WTC11 (cell line): ENCODE data around the gene TJAP1. TPM values are rescaled to one million over a fixed set of nuclear protein-coding genes. Genes with fewer than 3 reads are reported as not detected.

Source experiments
- ATAC-seq: fragments of 200-7000 bp; cut with Tn5 transposase; 2 replicates; pipeline ENCODE4 v1.10.0; 2021; ENCODE audit warnings: mild to moderate bottlenecking, moderate library complexity
- CTCF ChIA-PET: fragments of 300-600 bp; sonication (Branson Sonifier 250); formaldehyde crosslinking; loops from one replicate; lab custom pipeline; 2021; ENCODE audit warnings: antibody characterized with exemption; lab: Charles Lee
- POLR2A ChIA-PET: fragments of 350-600 bp; sonication (Branson Sonifier 250); formaldehyde crosslinking; loops from one replicate; lab custom pipeline; 2021; ENCODE audit warnings: antibody characterized with exemption; lab: Charles Lee
- DNase-seq: peaks from one replicate; pipeline ENCODE4 v3.0.0; 2021; ENCODE audit warnings: low spot score
- H3K27ac Mint-ChIP-seq: 2 replicates; pipeline ENCODE4 v1.8.0; 2021; ENCODE audit warnings: mixed read lengths
- H3K27me3 Mint-ChIP-seq: 2 replicates; pipeline ENCODE4 v1.8.0; 2021; ENCODE audit warnings: low read depth, mild to moderate bottlenecking, moderate library complexity, mixed read lengths
- H3K36me3 Mint-ChIP-seq: 2 replicates; pipeline ENCODE4 v1.8.0; 2021; ENCODE audit warnings: mixed read lengths
- H3K4me1 Mint-ChIP-seq: 2 replicates; pipeline ENCODE4 v1.8.0; 2022; ENCODE audit warnings: mixed read lengths
- H3K4me3 Mint-ChIP-seq: 2 replicates; pipeline ENCODE4 v1.8.0; 2021; ENCODE audit warnings: mild to moderate bottlenecking, moderate library complexity, mixed read lengths
- H3K9me3 Mint-ChIP-seq: 2 replicates; pipeline ENCODE4 v1.8.0; 2021; ENCODE audit warnings: mixed read lengths
- ATF1 ChIP-seq: sonication (generic); formaldehyde crosslinking; IDR thresholded peaks from 2 replicates; pipeline ENCODE4 v1.8.1; 2023; ENCODE audit warnings: mild to moderate bottlenecking, moderate library complexity, missing genetic modification reagents
- CREB1 ChIP-seq: sonication (generic); formaldehyde crosslinking; IDR thresholded peaks from 2 replicates; pipeline ENCODE4 v1.8.0; 2023; ENCODE audit warnings: mild to moderate bottlenecking, missing genetic modification reagents
- ELF4 ChIP-seq: sonication (generic); formaldehyde crosslinking; IDR thresholded peaks from 2 replicates; pipeline ENCODE4 v1.8.1; 2022; ENCODE audit warnings: low read depth, mild to moderate bottlenecking, moderate library complexity, missing genetic modification reagents
- FOXJ3 ChIP-seq: sonication (generic); formaldehyde crosslinking; IDR thresholded peaks from 2 replicates; pipeline ENCODE4 v1.9.0; 2021; ENCODE audit warnings: missing genetic modification reagents, mild to moderate bottlenecking, borderline replicate concordance
- GRHL2 ChIP-seq: fragments of 250-450 bp; sonication (Bioruptor Pico); IDR thresholded peaks from 2 replicates; pipeline ENCODE4 v1.8.0; 2022; ENCODE audit warnings: mild to moderate bottlenecking, moderate library complexity; ENCODE audit not compliant: insufficient replicate concordance, severe bottlenecking
- JAZF1 ChIP-seq: fragments of 250-450 bp; sonication (Bioruptor Pico); IDR thresholded peaks from 2 replicates; pipeline ENCODE4 v1.9.0; 2021; ENCODE audit warnings: moderate library complexity, mild to moderate bottlenecking, inconsistent platforms
- MAX ChIP-seq: sonication (generic); formaldehyde crosslinking; IDR thresholded peaks from 2 replicates; pipeline ENCODE4 v1.8.0; 2022; ENCODE audit warnings: mild to moderate bottlenecking, missing genetic modification reagents
- NFATC4 ChIP-seq: fragments of 250-450 bp; sonication (Bioruptor Pico); IDR thresholded peaks from 2 replicates; pipeline ENCODE4 v1.9.0; 2021; ENCODE audit warnings: mild to moderate bottlenecking
- NR1H2 ChIP-seq: sonication (generic); formaldehyde crosslinking; IDR thresholded peaks from 2 replicates; pipeline ENCODE4 v1.9.0; 2021; ENCODE audit warnings: mild to moderate bottlenecking, moderate library complexity, missing genetic modification reagents
- PRDM15 ChIP-seq: sonication (generic); formaldehyde crosslinking; IDR thresholded peaks from 2 replicates; pipeline ENCODE4 v1.8.0; 2022; ENCODE audit warnings: missing genetic modification reagents
- PRRX2 ChIP-seq: fragments of 250-450 bp; sonication (Bioruptor Pico); IDR thresholded peaks from 2 replicates; pipeline ENCODE4 v1.8.0; 2021; ENCODE audit warnings: mild to moderate bottlenecking
- SOX15 ChIP-seq: fragments of 250-450 bp; sonication (Bioruptor Pico); IDR thresholded peaks from 2 replicates; pipeline ENCODE4 v1.9.0; 2021; ENCODE audit warnings: mild to moderate bottlenecking
- STAT6 ChIP-seq: sonication (generic); formaldehyde crosslinking; conservative IDR thresholded peaks from 2 replicates; pipeline ENCODE4 v1.8.1; 2023; ENCODE audit warnings: mild to moderate bottlenecking, low read depth, missing genetic modification reagents, moderate library complexity
- TCF7 ChIP-seq: sonication (generic); formaldehyde crosslinking; IDR thresholded peaks from 2 replicates; pipeline ENCODE4 v1.8.0; 2022; ENCODE audit warnings: mild to moderate bottlenecking, low read depth, missing genetic modification reagents, moderate library complexity
- TEAD4 ChIP-seq: sonication (generic); formaldehyde crosslinking; IDR thresholded peaks from 2 replicates; pipeline ENCODE4 v1.8.0; 2022; ENCODE audit warnings: mild to moderate bottlenecking, missing genetic modification reagents
- ZNF138 ChIP-seq: sonication (generic); formaldehyde crosslinking; conservative IDR thresholded peaks from 2 replicates; pipeline ENCODE4 v1.8.1; 2022; ENCODE audit warnings: mild to moderate bottlenecking, moderate library complexity, missing genetic modification reagents
- ZNF396 ChIP-seq: fragments of 250-450 bp; sonication (Bioruptor Pico); IDR thresholded peaks from 2 replicates; pipeline ENCODE4 v1.8.0; 2021; ENCODE audit warnings: mild to moderate bottlenecking, moderate library complexity, borderline replicate concordance
- ZNF416 ChIP-seq: fragments of 250-450 bp; sonication (Bioruptor Pico); IDR thresholded peaks from 2 replicates; pipeline ENCODE4 v1.9.0; 2021; ENCODE audit warnings: mild to moderate bottlenecking, inconsistent platforms
- ZSCAN18 ChIP-seq: fragments of 250-450 bp; sonication (Bioruptor Pico); IDR thresholded peaks from 2 replicates; pipeline ENCODE4 v2.1.2; 2022; ENCODE audit warnings: mild to moderate bottlenecking, moderate library complexity
- total RNA-seq: library from RNA; stranded (reverse); gene quantifications from 3 replicates; pipeline ENCODE4 v1.2.3, GENCODE V29; 2021

Gene TJAP1
- total RNA-seq, 1 experiment from 2014 or later = 40.4 TPM

- ChIA-PET CTCF (interaction anchor here (1.0 to 7.2 kb wide), 6 partner anchors 14 to 263 kb away, joined by 3 to 75 read pairs (median 6); partner anchors contain the start of genes DLK2, DNPH1 and LRRC73), POLR2A (interaction anchor here (0.5 to 1.1 kb wide), 5 partner anchors 11 to 601 kb away, joined by 3 to 4 read pairs (median 3); partner anchors contain the start of gene LRRC73)
- Mint-ChIP-seq H3K4me1 (peaks cover 41% of the 10 kb centered on the region), H3K4me3 (no peak overlapping the region), H3K27ac (peak overlapping the region; percentile 63), H3K27me3 (no peaks in the 10 kb centered on the region; the same call in 1 of the 2 replicates), H3K36me3 (no peaks in the 10 kb centered on the region), H3K9me3 (no peaks in the 10 kb centered on the region)
- DNase-seq (no peak), ATAC-seq (no peak)
- TF ChIP-seq CREB1 (CRISPR knock-in tag) (no peak), ZNF138 (CRISPR knock-in tag) (no peak), GRHL2 (CRISPR knock-in tag) (no peak), TEAD4 (no peak), FOXJ3 (CRISPR knock-in tag) (no peak), TCF7 (CRISPR knock-in tag) (no peak), NR1H2 (CRISPR knock-in tag) (no peak), JAZF1 (no peak), PRDM15 (CRISPR knock-in tag) (no peak), PRRX2 (CRISPR knock-in tag) (no peak), ZNF396 (CRISPR knock-in tag) (no peak), STAT6 (CRISPR knock-in tag) (no peak), ZNF416 (no peak), MAX (CRISPR knock-in tag) (no peak), ELF4 (CRISPR knock-in tag) (no peak), ATF1 (CRISPR knock-in tag) (no peak), SOX15 (CRISPR knock-in tag) (no peak), NFATC4 (no peak), ZSCAN18 (CRISPR knock-in tag) (no peak)
These were observed 14.6 kb downstream of the TJAP1 start for GRCh38 chr6:43491750-43492661.
